ENCODE data around the gene OR2AG1.

Gene OR2AG1

DNA sequence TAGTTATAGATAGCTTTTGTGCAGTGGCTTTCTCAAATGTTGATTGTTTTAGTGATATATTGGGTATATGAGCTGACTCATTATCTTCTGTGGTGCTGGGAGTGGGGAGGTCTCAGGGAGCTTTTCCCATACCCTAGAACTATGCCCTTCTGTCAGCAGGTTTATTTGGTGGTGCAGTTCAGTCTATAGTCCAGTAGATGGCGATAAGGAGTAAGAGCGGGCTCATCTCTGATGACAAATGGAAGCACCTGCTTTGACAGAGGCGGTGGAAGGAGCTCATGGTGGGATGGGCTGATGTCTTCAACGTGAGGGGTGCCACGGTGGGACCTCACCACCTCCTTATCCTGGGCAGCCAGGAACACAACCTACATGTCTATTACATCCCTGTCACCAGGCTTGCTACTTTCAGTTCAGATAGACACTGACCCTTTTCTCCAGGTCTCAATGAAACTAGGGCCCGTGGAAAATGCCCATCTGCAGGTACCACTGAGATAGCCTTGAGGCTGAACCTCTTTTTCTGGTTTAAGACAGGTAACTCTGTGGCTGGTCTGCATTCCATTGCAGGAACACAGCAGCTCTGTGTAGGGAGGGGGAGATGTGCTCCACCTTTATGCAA is 29.7 kb downstream of the OR2AG1 start:
- Histone ChIP-seq H3K9me3 (ENCODE audit: control insufficient read depth, low read length) (no peaks in the 10 kb centered on the region), H3K27me3 (ENCODE audit: control insufficient read depth, insufficient read depth, low read length) (no peaks in the 10 kb centered on the region), H3K36me3 (ENCODE audit: control insufficient read depth, insufficient read depth, low read length) (no peaks in the 10 kb centered on the region), H3K9ac (ENCODE audit: low read length) (no peak overlapping the region), H3K4me1 (ENCODE audit: control insufficient read depth, insufficient read depth, low read length) (no peaks in the 10 kb centered on the region), H3K4me3 (ENCODE audit: low read length) (no peak overlapping the region)

DNA sequence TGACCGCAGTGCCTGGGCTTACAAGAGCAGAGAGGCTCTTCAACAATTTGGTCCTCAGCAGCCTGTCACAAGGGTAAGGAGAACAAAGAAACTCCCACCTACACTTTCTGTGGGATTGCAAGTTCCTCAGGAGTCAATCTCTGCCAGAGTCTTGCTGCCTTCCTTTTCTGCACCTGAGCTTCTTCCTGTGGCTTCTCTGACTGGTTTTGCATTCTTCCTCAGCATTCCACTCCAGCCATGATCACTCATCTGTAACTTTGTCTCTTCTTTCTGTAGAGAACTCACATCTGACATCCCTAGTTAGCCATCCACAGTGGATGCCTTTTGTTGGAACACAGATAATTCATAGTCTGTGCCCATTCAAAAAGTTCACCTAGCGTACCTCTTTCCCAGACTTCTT is 30.8 kb downstream of the OR2AG1 start:
- H3K4me1 ChIP-seq (ENCODE audit: control insufficient read depth, insufficient read depth, low read length) = no peaks in the 10 kb centered on the region
- no peaks in the 10 kb centered on the region for H3K27me3 ChIP-seq (ENCODE audit: control insufficient read depth, insufficient read depth, low read length)
- H3K4me3 ChIP-seq (ENCODE audit: low read length) = no peak overlapping the region
- no peak overlapping the region for H3K9ac ChIP-seq (ENCODE audit: low read length)
- H3K36me3 ChIP-seq (ENCODE audit: control insufficient read depth, insufficient read depth, low read length) = no peaks in the 10 kb centered on the region
- H3K9me3 ChIP-seq (ENCODE audit: control insufficient read depth, low read length) = no peaks in the 10 kb centered on the region

DNA sequence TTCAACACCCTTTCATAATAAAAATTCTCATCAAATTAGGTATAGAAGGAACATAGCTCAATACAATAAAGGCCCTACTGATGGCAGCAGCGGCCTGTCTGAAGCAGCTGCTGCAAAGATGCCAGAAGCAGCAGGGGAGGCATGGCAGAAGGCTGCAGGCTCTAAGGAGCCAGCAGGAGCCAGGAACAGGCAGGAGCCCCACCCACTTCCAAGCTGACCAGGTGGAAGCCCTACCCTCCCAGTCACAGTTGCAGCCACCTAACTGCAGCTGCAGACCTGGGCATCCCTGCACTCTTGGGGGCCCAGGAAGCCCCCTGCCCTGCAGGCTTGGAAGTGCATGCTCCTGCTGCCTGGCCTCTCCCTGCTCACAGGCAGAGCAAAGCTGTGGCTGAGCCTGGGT is 34.9 kb downstream of the OR2AG1 start:
- H3K4me3 ChIP-seq (ENCODE audit: low read length) = no peak overlapping the region
- H3K9ac ChIP-seq (ENCODE audit: low read length) = no peak overlapping the region
- no peaks in the 10 kb centered on the region for H3K4me1 ChIP-seq (ENCODE audit: control insufficient read depth, insufficient read depth, low read length)
- H3K27me3 ChIP-seq (ENCODE audit: control insufficient read depth, insufficient read depth, low read length) = no peaks in the 10 kb centered on the region
- H3K9me3 ChIP-seq (ENCODE audit: control insufficient read depth, low read length) = no peaks in the 10 kb centered on the region
- H3K36me3 ChIP-seq (ENCODE audit: control insufficient read depth, insufficient read depth, low read length) = no peaks in the 10 kb centered on the region

DNA sequence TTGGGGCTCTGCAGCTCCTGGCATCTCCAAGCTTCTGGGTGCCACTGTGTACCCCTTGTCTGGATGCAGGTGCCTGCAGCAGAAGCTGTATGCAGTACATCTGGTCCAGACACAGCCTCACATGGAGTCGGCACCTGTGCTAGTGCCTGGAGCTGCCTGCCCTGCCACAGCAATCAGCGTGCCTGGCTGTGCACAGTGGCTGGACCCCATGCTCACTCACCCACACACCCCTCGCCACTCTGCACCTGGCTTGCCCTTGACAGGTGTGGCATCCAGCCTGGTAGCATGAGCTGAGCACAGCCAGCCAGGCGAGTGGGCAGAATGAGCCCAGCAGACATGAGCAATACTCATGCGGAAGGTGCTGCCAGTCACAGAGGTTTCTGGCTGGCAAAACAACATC is 36.1 kb downstream of the OR2AG1 start:
- no peaks in the 10 kb centered on the region for H3K36me3 ChIP-seq (ENCODE audit: control insufficient read depth, insufficient read depth, low read length)
- no peak overlapping the region for H3K9ac ChIP-seq (ENCODE audit: low read length)
- no peaks in the 10 kb centered on the region for H3K9me3 ChIP-seq (ENCODE audit: control insufficient read depth, low read length)
- H3K4me3 ChIP-seq (ENCODE audit: low read length) = no peak overlapping the region
- no peaks in the 10 kb centered on the region for H3K4me1 ChIP-seq (ENCODE audit: control insufficient read depth, insufficient read depth, low read length)
- H3K27me3 ChIP-seq (ENCODE audit: control insufficient read depth, insufficient read depth, low read length) = no peaks in the 10 kb centered on the region

DNA sequence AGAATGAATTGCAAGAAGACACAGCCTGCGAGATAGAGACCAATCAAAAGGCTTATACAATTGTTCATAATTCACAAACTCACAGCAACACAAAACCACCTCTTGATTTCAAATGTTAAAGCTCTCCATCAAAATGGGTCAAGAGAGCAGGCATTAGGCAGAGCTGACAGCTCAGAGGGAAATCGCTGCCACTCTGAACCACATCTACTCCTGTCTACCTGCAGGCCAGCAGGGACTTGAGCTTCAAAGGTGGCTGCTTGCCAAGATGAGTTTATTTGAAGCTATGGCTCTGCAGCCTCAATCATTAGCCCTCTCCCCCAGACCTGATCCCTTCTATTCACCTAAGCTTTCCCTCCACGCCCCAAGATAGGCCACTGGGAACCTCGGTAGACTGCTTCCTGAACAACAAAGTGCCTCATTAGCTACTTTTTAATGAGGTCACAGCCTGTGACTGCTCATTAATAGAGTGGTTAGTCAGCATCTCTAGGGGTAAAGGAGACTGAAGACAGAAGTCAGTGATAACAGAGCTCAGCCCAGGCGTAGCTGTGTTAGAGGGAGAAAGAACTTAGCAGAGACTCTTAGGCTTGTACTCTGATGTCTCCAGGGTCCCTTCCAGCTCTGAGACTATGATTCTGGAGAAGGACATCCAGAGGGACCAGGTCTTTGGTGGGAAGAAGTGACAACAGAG is 41.5 kb downstream of the OR2AG1 start:
- H3K9me3 ChIP-seq (ENCODE audit: control insufficient read depth, low read length) = no peaks in the 10 kb centered on the region
- no peaks in the 10 kb centered on the region for H3K36me3 ChIP-seq (ENCODE audit: control insufficient read depth, insufficient read depth, low read length)
- no peaks in the 10 kb centered on the region for H3K4me1 ChIP-seq (ENCODE audit: control insufficient read depth, insufficient read depth, low read length)
- H3K9ac ChIP-seq (ENCODE audit: low read length) = no peak overlapping the region
- H3K4me3 ChIP-seq (ENCODE audit: low read length) = no peak overlapping the region
- H3K27me3 ChIP-seq (ENCODE audit: control insufficient read depth, insufficient read depth, low read length) = no peaks in the 10 kb centered on the region

DNA sequence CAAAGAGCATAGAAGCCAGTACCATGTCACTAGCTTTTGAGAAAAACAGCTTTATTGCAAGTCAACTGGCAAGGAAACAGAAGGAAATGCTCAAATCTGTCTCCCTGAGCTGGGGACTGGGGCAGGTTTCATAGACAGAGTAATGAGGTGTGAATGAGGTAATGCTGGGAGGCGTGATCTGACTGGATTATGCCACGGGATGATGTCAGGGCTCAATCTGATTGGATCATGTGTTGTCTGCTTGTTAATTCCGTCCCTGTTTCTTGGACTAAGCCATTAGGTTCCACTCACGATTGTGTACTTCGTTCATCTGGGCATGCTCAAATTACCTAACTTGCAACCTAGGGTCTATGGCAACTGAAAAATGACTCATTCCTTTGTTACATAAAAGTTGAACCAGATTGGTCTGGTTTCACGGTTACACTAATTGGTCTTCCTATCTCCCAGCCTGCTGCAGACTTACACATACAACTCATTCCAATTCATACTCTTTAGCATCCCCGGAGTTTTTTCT is 42.5 kb downstream of the OR2AG1 start:
- Histone ChIP-seq H3K27me3 (ENCODE audit: control insufficient read depth, insufficient read depth, low read length) (no peaks in the 10 kb centered on the region), H3K9me3 (ENCODE audit: control insufficient read depth, low read length) (no peaks in the 10 kb centered on the region), H3K9ac (ENCODE audit: low read length) (no peak overlapping the region), H3K36me3 (ENCODE audit: control insufficient read depth, insufficient read depth, low read length) (no peaks in the 10 kb centered on the region), H3K4me3 (ENCODE audit: low read length) (no peak overlapping the region), H3K4me1 (ENCODE audit: control insufficient read depth, insufficient read depth, low read length) (no peaks in the 10 kb centered on the region)

DNA sequence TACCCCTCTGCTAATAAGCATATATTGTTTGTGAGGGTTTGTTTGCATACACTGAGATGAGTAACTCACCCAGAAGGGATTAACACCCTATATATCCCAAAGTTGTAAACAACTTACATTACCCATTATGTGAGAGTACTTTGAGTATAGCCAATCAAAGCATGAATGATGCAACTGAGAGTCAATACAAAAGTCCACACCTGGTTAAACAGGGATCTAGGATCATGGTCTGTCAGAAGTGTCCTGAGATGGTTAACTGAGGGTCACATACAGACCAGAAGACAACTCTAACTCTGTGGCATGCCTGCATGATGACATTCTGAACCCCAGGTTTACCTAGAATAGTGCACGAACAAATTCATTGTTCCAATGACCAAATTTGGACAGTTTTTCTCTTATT is 45.3 kb downstream of the OR2AG1 start:
- Histone ChIP-seq H3K9me3 (ENCODE audit: control insufficient read depth, low read length) (no peaks in the 10 kb centered on the region), H3K36me3 (ENCODE audit: control insufficient read depth, insufficient read depth, low read length) (no peaks in the 10 kb centered on the region), H3K4me1 (ENCODE audit: control insufficient read depth, insufficient read depth, low read length) (no peaks in the 10 kb centered on the region), H3K9ac (ENCODE audit: low read length) (no peak overlapping the region), H3K4me3 (ENCODE audit: low read length) (no peak overlapping the region), H3K27me3 (ENCODE audit: control insufficient read depth, insufficient read depth, low read length) (no peaks in the 10 kb centered on the region)

DNA sequence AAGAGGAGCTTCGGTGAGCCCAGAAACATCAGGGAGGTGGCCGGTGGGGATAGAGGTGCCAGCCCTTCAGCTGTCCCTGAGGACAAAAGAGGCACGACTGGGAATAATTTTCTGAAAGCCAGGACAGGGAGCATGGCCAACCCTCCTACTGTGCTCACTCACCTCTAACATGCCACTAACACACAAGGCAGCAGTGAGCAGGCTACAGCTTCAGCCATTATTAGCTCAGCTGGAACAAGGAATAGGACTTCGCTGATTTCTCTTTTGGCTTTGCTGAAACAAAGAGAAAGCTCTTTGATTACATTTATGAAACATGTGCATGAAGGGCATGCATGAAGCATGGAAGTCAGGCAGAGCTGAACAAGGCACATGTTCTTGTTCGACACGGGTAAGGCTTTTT is 50.5 kb downstream of the OR2AG1 start:
- Histone ChIP-seq H3K27me3 (ENCODE audit: control insufficient read depth, insufficient read depth, low read length) (no peaks in the 10 kb centered on the region), H3K9ac (ENCODE audit: low read length) (no peak overlapping the region), H3K9me3 (ENCODE audit: control insufficient read depth, low read length) (no peaks in the 10 kb centered on the region), H3K4me1 (ENCODE audit: control insufficient read depth, insufficient read depth, low read length) (no peaks in the 10 kb centered on the region), H3K4me3 (ENCODE audit: low read length) (no peak overlapping the region), H3K36me3 (ENCODE audit: control insufficient read depth, insufficient read depth, low read length) (no peaks in the 10 kb centered on the region)

DNA sequence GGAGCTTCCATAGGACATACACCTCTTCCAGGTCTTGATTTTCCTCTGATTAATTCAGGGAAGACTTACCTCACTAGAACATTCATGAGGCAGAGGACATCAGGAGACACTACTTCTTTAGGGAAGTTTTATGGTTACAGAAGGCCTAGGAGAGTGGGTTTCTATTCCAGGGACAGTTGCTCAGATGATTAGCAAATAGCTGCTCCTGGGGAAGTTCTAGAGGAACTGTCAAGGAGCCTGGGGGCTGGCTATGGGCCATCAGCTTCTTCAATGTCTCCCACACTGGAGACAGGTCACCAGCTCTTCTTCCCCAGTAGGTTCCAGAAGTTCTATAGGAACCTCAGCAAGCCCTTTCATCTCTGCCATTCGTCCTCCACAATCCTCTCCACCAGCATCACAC is 51.2 kb downstream of the OR2AG1 start:
- no peaks in the 10 kb centered on the region for H3K36me3 ChIP-seq (ENCODE audit: control insufficient read depth, insufficient read depth, low read length)
- H3K27me3 ChIP-seq (ENCODE audit: control insufficient read depth, insufficient read depth, low read length) = no peaks in the 10 kb centered on the region

More for the DNA sequence above, 51.2 kb downstream of the OR2AG1 start:
- Histone ChIP-seq H3K9ac (ENCODE audit: low read length) (no peak overlapping the region), H3K4me3 (ENCODE audit: low read length) (no peak overlapping the region), H3K4me1 (ENCODE audit: control insufficient read depth, insufficient read depth, low read length) (no peaks in the 10 kb centered on the region), H3K9me3 (ENCODE audit: control insufficient read depth, low read length) (no peaks in the 10 kb centered on the region)

All from mucosa of stomach (tissue), 1 donor.